ENCODE measurements around the gene CCSER1.

The CCSER1 gene

GRCh38 chr4:90099812-90100211 is 27.4 kb upstream of the CCSER1 start:
- Histone ChIP-seq H3K4me2 (ENCODE audit: low read depth, low read length, poor library complexity, severe bottlenecking) (no peak overlapping the region), H3K4me1 (ENCODE audit: insufficient read depth, low read length, poor library complexity, severe bottlenecking) (no peaks in the 10 kb centered on the region), H3F3A (ENCODE audit: low read depth) (no peaks in the 10 kb centered on the region), H3K27me3 (ENCODE audit: insufficient read depth, low read length, poor library complexity, severe bottlenecking) (no peaks in the 10 kb centered on the region), H3K9ac (ENCODE audit: low read depth, low read length, poor library complexity, severe bottlenecking) (no peak overlapping the region), H3K4me3 (ENCODE audit: low read length, poor library complexity, severe bottlenecking) (no peak overlapping the region), H3K9me2 (replicated peaks; ENCODE audit: low read depth, low read length) (no peaks in the 10 kb centered on the region), H3K79me2 (ENCODE audit: insufficient read depth, low read length) (no peaks in the 10 kb centered on the region), H4K20me1 (ENCODE audit: insufficient read depth, low read length, poor library complexity, severe bottlenecking) (no peaks in the 10 kb centered on the region), H2AFZ (ENCODE audit: low read length) (no peak overlapping the region), H3K36me3 (ENCODE audit: insufficient read depth, low read length) (no peaks in the 10 kb centered on the region), H3K9me3 (ENCODE audit: insufficient read depth, low read depth, low read length) (no peaks in the 10 kb centered on the region)
- TF ChIP-seq CTCF (conservative IDR thresholded peaks at IDR 0.05; ENCODE audit: low read length), result no peak
- TF ChIP-seq EZH2phosphoT487 (IDR thresholded peaks at IDR 0.05; ENCODE audit: borderline replicate concordance), result no peak

- no peaks in the 10 kb centered on the region for H3K36me3 ChIP-seq (ENCODE audit: insufficient read depth, low read length)
- no peak overlapping the region for H3K9ac ChIP-seq (ENCODE audit: low read depth, low read length, poor library complexity, severe bottlenecking)
- TF ChIP-seq CTCF (conservative IDR thresholded peaks at IDR 0.05; ENCODE audit: low read length), result no peak
- TF ChIP-seq EZH2phosphoT487 (IDR thresholded peaks at IDR 0.05; ENCODE audit: borderline replicate concordance), result no peak
- H3K27me3 ChIP-seq (ENCODE audit: insufficient read depth, low read length, poor library complexity, severe bottlenecking), result no peaks in the 10 kb centered on the region
- H2AFZ ChIP-seq (ENCODE audit: low read length), result no peak overlapping the region
- no peaks in the 10 kb centered on the region for H3K4me1 ChIP-seq (ENCODE audit: insufficient read depth, low read length, poor library complexity, severe bottlenecking)
- H3K4me3 ChIP-seq (ENCODE audit: low read length, poor library complexity, severe bottlenecking), result no peak overlapping the region
- H3K9me2 ChIP-seq (replicated peaks; ENCODE audit: low read depth, low read length), result no peaks in the 10 kb centered on the region
- H4K20me1 ChIP-seq (ENCODE audit: insufficient read depth, low read length, poor library complexity, severe bottlenecking), result no peaks in the 10 kb centered on the region
- H3K4me2 ChIP-seq (ENCODE audit: low read depth, low read length, poor library complexity, severe bottlenecking), result no peak overlapping the region
- no peaks in the 10 kb centered on the region for H3K9me3 ChIP-seq (ENCODE audit: insufficient read depth, low read depth, low read length)
- no peaks in the 10 kb centered on the region for H3F3A ChIP-seq (ENCODE audit: low read depth)
- H3K79me2 ChIP-seq (ENCODE audit: insufficient read depth, low read length), result no peaks in the 10 kb centered on the region
Measured at GRCh38 chr4:90103991-90104390, 23.2 kb upstream of the CCSER1 start.

GRCh38 chr4:90105274-90105673 is 21.9 kb upstream of the CCSER1 start:
- Histone ChIP-seq H2AFZ (ENCODE audit: low read length) (no peak overlapping the region), H3K4me1 (ENCODE audit: insufficient read depth, low read length, poor library complexity, severe bottlenecking) (no peaks in the 10 kb centered on the region), H3K9ac (ENCODE audit: low read depth, low read length, poor library complexity, severe bottlenecking) (no peak overlapping the region), H4K20me1 (ENCODE audit: insufficient read depth, low read length, poor library complexity, severe bottlenecking) (no peaks in the 10 kb centered on the region), H3K4me2 (ENCODE audit: low read depth, low read length, poor library complexity, severe bottlenecking) (no peak overlapping the region), H3F3A (ENCODE audit: low read depth) (no peaks in the 10 kb centered on the region), H3K36me3 (ENCODE audit: insufficient read depth, low read length) (no peaks in the 10 kb centered on the region), H3K79me2 (ENCODE audit: insufficient read depth, low read length) (no peaks in the 10 kb centered on the region), H3K9me2 (replicated peaks; ENCODE audit: low read depth, low read length) (no peaks in the 10 kb centered on the region), H3K27me3 (ENCODE audit: insufficient read depth, low read length, poor library complexity, severe bottlenecking) (no peaks in the 10 kb centered on the region), H3K4me3 (ENCODE audit: low read length, poor library complexity, severe bottlenecking) (no peak overlapping the region), H3K9me3 (ENCODE audit: insufficient read depth, low read depth, low read length) (no peaks in the 10 kb centered on the region)
- TF ChIP-seq CTCF (conservative IDR thresholded peaks at IDR 0.05; ENCODE audit: low read length), result no peak
- TF ChIP-seq EZH2phosphoT487 (IDR thresholded peaks at IDR 0.05; ENCODE audit: borderline replicate concordance), result no peak

All from Loucy (cell line).